LNCaP clone FGC (cell line): ENCODE measurements around the gene FOCAD.

Experiments
- DNase-seq: peaks from one replicate; pipeline ENCODE4 v3.0.0-alpha.2; 2011; ENCODE audit warnings: low read depth
- H3K4me3 ChIP-seq: 2 replicates; pipeline ENCODE4 v1.5.1; 2011; ENCODE audit warnings: mild to moderate bottlenecking, low read depth, low read length, control low read depth
- TF ChIP-seq, protein P1 (sequence below): IDR thresholded peaks from 2 replicates; pipeline ENCODE4 v1.5.1; 2012; ENCODE audit warnings: mild to moderate bottlenecking; ENCODE audit not compliant: control insufficient read depth, insufficient read depth; ENCODE audit errors: extremely low read depth

Gene FOCAD

DNA sequence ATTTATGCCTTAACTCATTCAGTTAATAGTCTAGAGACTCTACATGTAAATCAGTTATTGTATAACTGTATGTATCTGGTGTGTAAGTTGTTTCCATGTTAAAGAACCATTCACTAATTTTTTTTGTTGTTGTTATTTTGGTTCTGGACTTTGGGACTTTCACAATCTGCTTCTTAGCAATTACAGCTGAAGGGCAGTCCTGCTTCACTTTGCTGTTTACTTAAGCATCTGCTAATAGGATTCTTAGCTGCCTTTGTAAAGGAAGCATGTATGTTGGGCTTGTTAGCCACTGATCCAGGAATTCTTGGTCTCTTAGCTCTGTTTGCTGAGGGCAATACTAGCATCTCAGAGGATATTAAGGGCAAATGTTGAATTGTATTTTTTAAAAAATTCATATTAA, 97.0 kb downstream of the FOCAD start:
- DNase-seq, result no peak
- TF ChIP-seq, protein P1, sequence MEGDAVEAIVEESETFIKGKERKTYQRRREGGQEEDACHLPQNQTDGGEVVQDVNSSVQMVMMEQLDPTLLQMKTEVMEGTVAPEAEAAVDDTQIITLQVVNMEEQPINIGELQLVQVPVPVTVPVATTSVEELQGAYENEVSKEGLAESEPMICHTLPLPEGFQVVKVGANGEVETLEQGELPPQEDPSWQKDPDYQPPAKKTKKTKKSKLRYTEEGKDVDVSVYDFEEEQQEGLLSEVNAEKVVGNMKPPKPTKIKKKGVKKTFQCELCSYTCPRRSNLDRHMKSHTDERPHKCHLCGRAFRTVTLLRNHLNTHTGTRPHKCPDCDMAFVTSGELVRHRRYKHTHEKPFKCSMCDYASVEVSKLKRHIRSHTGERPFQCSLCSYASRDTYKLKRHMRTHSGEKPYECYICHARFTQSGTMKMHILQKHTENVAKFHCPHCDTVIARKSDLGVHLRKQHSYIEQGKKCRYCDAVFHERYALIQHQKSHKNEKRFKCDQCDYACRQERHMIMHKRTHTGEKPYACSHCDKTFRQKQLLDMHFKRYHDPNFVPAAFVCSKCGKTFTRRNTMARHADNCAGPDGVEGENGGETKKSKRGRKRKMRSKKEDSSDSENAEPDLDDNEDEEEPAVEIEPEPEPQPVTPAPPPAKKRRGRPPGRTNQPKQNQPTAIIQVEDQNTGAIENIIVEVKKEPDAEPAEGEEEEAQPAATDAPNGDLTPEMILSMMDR, result no peak
- H3K4me3 ChIP-seq, result no peak overlapping the region

DNA sequence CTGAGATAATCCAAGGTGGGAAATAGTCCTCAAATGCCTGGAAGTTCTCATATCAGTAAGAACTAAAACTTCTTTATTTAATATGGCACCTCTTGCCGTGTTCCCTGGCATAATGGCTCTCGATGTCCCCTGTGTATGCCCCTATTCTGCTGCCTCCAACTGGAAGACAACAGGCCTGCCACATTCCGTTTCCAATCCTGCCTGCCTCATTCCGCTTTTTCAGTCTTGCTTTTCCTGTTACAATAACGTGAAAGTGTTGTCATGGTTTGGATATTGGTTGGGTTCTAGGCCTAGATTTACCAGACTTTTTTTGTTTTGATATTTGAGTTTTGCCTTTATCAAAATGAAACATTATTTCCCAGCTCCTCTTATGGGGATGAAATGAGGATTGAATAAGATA, 98.2 kb downstream of the FOCAD start:
- DNase-seq, result no peak
- TF ChIP-seq, protein P1, result no peak
- H3K4me3 ChIP-seq, result no peak overlapping the region

DNA sequence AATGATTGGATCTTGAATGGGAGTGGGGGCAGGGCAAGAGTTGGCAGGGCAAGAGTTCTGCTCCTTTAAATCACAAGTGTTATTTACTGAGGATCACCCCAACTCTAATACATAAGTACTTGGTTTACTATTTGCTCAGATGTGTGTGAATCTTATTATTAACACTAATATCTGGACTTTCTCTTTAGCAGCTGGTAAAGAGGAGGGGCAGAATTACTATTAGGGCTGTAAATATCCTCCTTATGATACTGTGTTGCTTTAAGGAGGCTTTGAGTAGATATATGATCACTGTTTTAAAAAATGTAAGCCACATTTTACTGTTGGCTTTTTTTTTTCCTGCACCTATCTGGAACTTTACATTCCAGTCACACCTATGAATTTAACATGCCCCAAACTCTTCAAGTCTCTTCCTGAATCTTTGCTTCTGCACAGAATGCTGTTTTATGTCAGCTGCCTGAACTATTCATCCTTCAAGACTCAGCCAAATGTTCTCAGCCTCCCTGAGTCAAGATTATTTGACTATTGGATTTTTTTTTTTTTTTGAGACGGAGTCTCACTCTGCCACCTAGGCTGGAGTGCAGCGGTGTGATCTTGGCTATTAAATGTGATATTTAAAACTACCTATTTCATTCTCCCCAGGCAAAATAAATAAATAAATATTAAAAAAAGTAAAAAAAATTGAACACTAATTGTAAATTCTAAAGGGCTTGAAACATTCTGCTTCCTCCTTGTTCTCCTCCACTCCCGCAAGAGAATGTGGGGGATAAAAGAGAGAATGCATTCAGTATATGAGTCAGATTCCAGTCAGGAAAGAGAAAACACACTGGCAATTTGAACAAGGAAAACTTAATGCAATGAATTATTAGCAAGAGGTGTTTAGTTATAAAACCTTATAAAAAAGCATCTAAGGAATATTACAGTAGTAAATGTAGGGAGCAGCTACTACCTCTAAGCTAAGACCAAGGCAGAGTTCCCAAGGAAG, 99.3 kb downstream of the FOCAD start:
- no peak overlapping the region for H3K4me3 ChIP-seq
- TF ChIP-seq, protein P1, result no peak
- DNase-seq, result no peak

DNA sequence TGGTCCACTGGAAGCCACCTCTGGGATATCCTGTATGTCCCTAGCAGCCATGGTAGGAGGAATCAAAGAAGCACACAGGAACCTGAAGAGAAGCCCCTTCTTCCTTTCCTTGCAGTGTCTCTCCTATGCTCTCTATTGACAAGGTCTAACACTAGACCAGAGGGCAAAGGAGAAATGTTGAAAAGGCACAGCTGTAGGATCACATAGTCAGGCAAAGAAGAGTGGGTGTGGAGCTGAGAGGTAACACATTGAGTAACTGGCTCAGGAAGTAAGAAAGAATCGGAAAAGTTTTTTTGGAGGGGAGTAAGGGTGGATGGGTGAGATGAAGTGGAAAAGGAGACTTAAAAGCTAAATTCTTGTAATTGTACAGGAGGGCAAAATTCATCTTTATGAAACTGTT, 100.1 kb downstream of the FOCAD start:
- TF ChIP-seq, protein P1, result no peak
- DNase-seq, result no peak
- H3K4me3 ChIP-seq, result no peak overlapping the region

DNA sequence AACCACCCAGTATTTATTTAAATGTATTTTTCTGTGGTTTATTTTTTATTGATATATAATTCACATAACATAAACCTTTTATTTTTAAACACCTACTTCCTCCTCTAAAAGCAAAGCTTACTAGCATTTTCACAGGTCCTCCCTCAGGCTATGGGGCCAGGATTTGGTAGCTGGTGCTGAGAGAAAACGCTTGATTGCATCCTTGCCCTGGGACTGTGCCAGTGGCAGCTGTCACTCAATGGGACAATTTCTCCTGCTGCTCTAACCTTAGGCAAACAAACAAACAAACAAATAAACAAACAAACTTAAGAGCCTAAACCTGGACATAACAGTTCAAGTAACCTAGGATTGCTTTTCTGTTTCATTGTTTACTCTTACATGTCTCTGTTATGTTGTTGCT, 102.7 kb downstream of the FOCAD start:
- DNase-seq, result no peak
- TF ChIP-seq, protein P1, result no peak
- H3K4me3 ChIP-seq, result no peak overlapping the region

DNA sequence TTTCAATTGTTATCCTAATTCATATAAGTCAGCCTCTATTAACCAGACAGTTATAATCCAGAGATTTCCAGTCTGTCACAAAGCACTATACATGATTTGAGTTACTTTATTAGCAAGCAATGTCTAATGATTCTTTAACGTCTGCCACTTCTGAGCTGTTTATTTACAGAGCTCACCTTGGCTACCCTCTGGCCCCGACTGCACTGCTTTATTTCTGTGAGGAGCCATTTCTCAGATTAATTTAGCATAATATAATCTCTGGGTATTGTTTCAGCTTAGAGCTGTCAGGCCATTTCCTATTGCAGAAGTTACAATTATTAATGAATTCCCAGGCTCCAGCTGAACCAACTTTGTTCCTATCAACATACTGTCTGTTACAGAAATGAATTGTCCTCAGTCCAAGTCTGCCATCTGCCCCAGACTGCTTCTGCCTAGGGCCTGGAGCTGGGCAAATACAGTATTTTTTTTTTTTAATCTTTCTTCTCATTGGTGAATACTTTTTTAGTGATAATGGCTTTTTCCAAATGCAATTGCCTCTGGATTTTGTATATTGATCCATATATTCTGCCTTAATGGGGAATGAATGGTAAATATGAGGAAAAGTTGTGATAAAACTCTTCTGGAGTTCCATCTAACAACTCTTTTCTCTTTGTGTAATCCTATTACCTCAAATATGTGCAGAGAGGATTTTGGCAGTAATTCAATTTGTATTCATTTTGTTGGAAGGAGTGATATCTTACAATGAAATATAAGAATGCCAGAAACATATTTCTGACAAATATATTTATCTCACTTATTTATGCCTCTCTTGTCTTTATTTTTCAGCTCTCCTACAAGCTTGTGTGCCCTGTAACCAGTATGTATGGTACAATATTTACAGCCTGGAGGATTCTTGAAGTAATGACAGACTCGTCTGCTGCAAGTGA, 104.7 kb downstream of the FOCAD start:
- H3K4me3 ChIP-seq, result no peak overlapping the region
- TF ChIP-seq, protein P1, result no peak
- DNase-seq, result no peak
